ENCODE results near the gene GAS1. TPM values are rescaled to one million over a fixed set of nuclear protein-coding genes. Genes with fewer than 3 reads are reported as not detected.

Gene GAS1
- total RNA-seq, 1 donor from 2014 or later: 91.5 TPM

DNA sequence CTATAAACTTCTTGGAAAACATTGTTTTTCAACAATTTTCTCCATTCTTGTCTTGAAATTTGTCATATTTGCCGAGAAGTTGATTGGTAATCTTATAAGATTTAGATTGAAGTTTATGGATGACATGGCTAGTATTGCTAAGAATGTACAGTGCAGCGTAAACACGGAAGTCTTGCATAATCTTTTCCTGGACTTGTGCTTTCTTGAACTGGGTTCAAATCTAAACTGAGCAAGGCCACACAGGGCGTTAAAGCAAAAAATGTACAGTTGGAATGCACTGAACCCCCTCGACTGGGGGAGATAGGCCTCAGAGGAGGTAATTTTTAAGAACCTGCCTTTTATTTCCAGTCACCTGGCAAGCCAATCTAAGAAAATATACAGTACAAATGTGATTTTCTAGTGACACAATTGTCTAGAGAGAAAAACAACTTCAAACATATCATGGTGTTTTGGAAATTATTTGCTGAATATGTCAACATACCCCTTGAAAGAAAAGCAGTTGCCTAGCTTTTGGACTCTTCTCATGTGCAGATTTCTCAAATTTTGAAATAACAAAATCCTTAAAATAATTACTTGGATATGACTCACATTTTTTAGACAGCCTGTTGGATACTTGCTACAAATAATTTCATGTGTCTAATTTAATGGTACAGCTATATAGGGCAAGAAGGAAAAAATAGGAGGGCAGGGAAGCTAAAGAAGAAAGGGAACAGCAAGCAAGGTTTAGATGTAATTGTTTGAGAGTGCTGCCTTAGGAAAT, 18.5 kb upstream of the GAS1 start:
- DNase-seq (ENCODE audit: low spot score): no peak

DNA sequence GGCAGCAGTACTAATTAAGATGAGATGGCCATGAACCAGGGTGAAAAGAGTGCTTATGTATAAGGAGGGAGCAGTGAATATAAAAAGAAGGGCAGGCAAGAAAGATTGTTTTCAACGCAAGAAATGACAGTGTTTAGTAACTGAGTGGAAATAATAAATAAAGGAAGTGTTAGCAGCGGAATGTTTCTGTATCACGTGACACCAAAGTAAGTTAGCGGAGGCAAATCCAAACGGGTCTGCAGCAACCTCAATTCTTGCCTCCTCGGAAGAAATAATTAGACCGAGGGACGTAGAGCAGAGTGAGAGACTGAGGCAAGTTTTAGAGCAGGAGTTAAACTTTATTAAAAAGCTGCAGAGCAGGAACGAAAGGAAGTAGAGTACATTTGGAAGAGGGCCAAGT, 15.4 kb upstream of the GAS1 start:
- no peak for DNase-seq (ENCODE audit: low spot score)

DNA sequence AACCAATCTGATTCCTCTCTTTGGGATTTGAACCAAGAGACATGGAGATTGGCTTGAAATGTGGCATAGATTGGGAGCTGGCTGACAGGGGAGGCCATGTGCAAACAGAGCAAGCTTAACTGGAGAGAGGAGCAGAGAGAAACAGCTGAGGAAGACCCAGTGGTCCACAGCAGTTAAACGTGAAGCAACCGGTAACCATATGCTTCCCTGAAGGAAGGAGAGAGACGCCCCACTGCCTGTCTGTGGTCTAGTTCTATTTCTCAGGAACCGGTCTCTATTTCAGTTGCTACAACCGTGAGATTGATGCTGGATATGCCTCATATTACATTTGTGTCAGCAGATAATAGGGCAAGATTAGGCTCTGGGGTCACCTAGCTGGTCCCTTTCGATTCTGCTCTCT, 13.6 kb upstream of the GAS1 start:
- no peak for DNase-seq (ENCODE audit: low spot score)

DNA sequence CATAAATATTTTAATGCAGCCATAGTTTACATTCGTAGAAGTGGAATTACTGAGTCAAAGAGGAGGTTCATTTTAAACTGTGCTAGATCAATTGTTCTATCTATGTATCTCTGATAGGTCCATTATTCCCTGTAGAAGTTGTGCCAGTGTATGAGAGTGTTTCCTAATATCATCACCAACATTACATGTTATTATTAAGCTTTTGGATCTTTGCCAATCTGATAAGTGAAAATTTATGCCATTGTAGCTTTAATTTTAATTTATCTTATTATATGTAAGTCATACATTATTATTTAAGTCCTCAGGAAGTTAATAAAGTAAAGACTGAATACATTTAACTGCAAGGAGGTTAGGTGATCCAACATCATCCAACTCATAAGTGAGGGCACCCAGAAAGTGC, 10.9 kb upstream of the GAS1 start:
- no peak for DNase-seq (ENCODE audit: low spot score)

DNA sequence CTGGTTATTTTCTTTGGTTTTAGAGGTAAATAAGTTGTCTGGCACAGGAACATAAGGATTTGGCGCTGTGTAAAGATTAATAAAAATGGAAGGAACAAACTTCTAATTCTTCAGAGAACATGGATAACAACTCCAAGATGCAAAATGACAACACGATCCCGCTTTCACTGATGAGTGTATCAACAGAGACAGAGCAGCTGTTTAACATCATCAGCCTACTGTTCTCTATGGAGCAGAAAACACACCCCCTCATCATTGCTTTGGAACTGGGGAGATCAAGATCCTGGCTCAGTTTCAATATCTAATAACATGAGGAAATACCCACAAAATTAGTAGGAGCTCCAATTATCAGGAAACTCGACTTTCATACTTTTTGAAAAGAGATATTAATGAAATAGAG, 8.3 kb upstream of the GAS1 start:
- no peak for DNase-seq (ENCODE audit: low spot score)

DNA sequence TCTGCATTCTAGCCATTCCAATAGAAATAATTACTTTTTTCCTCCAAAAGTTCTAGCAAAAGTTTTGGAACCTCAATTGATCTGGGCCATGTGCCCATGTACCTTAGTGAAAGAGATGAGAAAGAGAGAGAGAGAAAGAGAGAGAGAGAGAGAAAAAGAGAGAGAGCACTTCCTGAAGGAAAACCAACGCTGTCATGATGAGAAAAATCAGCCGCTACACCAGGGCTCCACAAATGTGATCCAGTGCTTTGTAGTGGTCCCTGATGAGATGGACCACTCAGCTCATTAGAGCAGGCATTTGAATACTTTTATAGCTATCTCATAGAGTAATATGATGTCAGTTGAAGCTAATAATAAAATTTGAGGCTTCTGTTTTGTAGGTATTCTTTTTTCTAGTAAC, 7.7 kb upstream of the GAS1 start:
- no peak for DNase-seq (ENCODE audit: low spot score)

DNA sequence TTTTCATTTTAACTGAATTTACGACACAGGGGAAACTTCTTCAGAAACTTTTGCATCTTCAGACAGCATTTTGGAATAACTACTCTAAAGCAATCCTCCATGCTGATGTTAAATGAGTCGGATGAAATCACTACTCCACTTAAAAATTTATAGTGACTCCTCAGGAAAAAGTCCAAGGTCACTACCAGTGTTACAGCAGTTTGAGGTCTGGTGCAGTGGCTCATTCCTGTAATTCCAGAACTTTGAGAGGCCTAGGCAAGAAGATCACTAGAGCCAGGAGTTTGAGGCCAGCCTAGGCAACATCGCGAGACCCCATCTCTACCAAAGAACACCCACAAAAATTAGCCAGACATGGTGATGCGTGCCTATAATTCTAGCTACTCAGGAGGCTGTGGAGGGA, 5.9 kb upstream of the GAS1 start:
- no peak for DNase-seq (ENCODE audit: low spot score)

DNA sequence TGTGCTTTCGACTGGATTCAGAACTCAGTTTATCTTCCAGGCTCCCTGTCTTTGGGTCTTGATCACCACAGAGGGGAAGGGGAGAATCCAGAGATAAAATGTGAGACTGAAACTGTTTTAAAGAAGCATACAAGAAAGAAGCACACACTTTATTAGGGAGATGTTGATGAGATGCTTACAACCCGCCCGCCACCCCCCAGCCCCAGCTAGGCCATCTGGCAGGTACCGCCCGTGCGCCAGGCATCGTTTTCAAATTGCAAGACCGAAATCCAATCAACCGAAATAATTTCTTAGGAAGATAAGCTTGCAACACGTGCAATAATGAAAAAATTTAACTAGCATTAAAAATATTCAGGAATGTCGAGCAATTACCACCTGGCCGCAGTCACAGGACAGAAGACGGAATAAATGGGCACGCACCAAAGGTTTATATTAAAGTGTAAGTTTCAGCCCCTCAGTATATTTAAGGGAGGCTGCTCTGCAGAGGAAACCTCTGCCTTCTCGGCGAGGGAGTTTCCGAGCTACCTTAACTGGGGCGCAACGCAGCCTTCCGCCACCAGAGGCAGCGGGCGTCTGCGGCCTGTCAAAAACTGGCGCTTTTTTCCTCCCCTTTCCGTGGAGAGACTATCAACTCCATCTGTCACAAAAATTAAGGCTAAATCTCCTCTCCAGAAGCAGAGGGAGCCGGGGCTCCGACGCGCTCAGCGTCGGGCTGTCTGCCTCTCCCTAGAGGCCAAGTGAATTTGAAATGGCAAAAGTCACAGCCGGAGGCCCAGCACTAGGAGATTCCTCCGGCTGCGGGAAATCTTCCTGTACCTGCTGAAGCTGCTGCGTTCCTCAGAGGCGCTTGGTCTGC, 996 bp upstream of the GAS1 start:
- no peak for DNase-seq (ENCODE audit: low spot score)

DNA sequence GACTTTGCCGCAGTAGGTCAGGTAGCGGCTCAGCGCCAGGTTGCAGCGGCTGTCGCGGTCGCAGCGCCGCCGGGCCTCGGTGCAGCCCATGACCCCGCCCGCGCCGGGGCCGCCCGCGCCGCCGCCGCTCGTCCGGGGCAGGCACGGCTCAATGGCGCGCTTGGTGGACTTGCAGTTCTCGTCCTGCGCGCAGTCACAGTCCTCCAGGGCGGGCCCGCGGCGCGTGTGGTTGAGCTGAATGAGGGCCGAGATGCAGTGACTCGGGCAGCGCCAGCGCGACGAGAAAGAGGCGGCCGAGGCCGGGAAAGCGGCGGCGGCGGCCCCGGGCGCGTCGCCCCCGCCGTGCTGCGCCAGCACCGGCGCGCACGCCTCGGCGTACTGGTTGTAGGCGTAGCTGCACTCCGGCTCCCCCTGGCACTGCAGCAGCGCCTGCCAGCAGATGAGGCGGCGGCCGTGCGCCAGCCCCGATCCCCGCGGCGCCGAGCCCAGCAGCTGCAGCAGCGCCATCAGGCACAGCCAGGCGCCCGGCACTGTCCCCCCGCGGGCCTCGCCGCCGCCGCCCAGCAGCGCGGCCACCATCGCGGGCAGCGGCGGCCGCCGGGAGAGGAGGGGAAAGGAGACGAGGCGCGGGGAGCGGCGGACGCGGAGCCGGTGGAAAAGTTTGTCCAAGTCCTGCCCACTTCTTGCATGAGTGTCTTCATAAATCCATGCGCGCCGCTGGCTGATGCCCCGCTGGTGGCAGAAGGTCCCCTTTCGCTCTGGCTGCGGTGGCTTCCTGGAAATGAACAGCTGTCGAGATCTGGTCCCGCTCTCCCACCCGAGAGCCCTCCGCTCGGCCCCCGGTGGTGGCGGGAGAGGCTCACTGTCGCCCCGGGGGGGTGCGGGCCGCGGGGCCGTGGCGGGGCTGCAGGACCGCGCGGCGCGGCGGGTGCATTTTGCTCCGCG, 833 bp downstream of the GAS1 start:
- no peak for DNase-seq (ENCODE audit: low spot score)

DNA sequence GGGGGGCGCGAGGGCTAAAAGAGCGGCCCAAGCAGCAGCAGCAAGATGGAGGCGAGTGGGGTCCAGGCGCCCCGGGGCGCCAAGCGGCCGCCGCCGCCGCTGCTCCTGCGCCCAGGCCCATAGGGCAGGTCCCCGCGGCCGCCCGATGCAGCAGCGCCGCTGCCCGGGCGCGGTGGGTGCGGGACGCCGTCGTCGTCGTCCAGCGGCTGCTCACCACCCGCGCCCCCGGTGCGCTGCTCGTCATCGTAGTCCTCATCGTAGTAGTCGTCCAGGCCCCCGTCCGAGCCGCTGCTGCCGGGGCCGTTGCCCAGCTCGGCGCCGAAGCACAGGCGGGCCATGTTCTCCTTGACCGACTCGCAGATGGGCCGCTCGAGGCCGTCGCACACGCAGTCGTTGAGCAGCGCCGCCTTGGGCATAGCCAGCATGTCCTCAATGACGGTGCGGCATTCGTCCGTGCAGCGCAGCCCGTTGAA, 1.5 kb downstream of the GAS1 start:
- no peak for DNase-seq (ENCODE audit: low spot score)

DNA sequence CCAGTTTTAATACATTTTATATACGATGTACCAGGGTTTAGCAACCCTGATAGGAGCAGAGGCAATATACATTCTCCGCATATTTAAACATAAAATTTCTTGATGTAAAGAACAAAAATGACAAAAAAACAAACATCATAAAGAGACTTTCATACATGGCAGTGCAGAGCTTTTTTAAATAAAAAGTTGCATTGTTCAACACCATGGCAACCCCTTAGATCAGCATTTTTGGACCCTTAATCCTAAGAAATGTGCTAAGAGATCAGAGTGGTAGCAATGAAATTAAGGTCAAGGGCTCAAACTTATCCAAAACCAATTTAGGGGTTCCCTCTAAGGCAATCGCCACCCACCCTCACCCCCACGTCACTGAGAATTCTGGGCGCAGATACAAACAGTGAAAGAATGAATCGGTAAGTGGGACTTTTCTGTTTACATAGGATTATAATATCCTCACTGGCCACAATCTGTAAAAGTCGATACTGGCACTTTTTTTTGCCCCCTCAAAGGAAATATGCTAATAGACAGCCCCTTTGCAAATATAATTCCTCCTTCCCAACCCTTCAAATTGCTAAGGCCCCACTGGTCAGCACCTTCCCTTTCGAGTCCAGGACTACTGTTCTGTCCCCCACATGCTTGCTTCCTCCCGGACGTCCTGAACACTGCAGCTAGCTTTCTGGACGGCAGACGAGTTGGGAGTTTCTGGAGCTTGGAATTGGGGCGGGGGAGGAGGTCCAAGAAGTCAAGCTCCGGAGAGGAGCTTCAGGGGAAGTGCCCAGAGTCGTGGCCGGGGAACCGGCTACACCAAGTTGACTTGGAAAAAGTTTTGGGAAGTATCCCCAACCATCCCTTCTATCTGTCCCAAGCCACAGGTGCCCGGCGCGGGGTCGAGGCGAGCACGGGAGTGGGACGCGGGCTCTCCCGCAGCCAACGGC, 2.2 kb downstream of the GAS1 start:
- no peak for DNase-seq (ENCODE audit: low spot score)

DNA sequence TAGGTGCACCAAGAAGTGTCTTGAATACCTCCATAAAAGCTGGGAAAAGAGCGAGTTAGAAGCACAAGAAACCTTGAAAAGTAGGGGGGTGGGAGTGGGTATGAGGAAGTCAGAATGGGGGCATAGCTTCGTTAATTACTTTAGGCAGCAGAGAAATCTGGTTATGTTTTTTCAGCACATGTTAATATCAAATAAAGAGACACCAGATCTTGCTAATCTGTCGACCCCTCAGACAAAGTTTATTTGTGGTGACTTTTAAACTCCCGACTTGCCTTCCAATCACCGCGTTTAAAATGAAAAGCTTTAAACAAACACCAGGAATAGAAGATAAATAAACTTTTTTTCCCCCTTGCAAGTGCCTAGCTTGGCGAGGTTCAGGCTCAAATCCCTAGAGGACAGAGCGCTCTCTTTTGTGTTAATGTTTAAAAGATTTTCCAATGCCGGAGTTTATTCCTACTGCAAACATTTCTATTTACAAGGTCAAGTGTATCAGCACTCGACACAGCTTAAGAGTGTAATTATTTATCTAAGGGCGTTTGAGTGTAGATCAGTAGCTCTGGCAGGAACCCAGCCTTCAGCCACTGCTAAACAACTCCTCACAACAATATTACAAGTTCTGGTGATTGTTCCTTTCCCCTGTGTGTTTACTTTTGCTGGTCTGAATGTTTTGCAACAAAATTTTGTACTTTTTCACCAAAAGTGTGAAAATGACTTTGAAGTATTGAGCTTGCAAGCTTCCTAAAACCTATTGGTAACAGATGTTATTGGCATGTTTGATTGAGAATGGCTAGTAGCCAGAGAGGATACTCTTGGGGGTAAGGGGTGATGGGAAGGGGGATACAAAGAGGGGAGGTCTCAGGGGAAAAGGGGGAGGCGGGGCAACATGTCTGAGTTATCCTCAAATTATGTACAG, 3.8 kb downstream of the GAS1 start:
- no peak for DNase-seq (ENCODE audit: low spot score)

DNA sequence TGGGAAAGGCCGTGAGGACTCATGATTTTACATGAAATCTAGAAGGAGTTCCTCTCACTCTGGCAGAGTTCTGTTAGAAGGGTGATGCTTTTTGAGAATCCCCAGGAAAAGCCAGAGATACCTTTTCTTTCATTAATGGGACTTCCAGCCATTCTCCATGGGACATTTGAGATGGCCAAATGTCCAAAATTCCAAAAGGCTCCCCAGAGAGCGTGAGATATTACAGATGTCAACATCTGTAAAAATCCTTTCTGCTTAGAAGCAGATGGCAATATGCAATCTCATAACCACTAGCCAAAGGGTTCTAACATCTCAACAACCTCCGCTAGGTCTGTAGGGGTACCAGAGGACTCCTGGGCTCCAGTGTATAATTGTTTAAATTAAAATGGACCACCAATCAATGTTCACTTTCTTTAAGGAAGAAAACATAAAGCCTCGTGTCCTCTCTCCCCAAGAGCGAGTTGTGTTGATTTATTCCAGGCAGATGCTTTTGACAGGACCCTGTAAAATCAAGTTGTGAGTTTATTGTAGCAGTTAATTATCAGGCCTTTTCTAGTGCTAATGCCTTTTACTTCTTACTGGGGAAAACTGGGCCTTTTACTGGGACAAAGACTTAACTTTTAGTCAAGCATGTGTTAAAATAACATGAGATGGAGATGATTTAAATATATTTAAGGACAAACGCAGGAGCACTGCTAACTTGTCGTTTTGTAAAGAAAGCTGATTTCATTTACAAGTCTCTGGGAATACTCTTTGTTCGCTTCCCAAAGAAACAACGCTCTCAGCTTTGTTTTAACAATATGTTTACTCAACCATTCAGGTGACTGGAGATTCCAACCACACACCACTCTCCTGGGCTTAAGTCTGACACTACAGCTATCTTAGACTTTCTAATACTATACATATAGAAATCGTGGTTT, 4.8 kb downstream of the GAS1 start:
- no peak for DNase-seq (ENCODE audit: low spot score)

DNA sequence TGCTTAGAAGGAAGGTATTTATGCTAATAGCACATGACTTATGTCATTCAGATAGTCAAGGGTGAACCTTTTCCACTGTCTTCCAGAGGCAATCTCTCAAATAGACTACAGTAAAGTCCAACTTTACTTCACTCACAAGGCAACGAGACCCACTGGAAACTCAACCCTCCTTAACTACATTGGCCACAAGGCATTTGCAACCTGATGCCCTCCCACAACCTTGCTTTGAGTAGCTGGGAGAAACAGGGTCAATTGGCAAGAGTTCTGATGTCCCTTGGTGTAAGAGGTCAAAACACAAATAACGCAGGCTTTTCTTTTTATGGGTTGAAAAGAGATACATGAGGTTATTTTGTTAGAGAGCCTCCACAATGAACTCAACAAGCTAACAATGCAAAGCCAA, 6.1 kb downstream of the GAS1 start:
- no peak for DNase-seq (ENCODE audit: low spot score)

DNA sequence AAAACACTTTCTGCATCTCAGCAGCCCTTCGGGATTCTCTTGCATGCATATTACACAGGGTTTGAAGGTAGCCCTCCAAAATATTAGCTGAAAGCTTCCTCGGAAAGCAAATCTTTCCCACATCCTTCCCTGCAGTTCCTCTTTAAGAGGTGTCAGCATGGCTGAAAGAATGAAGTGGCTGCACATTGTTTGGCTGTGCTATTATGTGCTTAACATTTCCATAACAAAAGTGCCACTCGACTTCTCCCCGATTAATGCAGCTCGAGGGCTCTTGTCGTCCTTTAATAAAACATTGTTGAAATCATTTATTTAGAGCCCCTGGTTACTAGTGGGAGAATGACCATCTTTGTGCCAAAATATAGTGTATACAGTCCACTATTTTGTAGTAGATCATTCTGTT, 6.5 kb downstream of the GAS1 start:
- DNase-seq (ENCODE audit: low spot score): no peak

DNA sequence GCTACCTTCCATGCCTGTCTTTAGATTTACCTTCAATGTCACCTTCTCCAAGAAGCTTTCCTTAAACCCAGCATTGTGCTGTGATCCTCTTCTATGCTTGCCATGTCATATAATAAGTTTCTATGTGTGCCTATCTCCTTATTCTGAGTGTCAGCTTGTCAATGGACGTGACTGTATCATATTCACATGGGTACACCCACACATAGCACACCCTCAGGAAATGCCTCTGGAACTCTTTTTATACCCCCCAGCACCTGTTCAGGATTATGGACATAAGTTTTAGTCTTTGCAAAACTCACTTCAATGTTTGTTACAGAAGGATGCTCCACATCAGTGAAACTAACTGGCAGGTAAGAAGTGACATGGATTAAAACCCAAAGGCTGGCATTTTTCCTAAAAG, 7.4 kb downstream of the GAS1 start:
- no peak for DNase-seq (ENCODE audit: low spot score)

DNA sequence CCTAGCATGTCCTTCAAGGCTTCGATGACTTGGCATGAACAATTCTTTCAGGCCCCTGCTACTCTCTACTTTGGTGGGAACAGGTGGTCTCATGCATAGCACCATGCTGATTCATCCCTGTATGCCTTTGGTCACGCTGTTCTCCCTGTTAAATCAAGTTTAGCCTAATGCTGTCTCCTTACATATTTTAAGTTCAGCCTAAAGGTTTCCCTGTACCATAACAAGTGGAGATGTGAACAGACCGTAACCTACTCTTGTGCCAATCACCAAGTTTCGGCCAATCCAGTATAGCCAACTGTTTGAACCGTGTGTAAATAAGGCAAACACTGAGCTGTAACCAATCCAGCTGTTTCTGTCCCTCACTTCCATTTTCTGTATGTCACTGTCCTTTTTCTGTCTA, 8.0 kb downstream of the GAS1 start:
- DNase-seq (ENCODE audit: low spot score): no peak

DNA sequence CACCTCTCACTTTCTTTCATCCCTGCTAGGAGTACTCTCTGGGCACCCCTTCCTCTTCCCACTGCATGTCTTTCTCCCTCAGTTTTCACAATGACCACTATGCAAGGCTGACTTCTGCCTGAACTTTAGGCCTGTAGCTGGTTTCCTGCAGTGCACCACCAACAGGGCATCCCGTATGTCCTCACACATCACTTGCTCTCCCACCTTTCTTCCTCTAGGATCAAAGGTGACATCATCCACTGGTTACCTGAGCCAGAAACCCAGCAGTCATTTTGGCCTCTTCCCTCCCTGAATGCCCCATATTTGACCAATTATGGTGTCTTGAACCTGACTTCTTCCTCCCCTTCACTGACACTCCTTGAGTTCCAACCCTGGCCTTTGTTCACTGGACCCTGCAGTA, 8.5 kb downstream of the GAS1 start:
- no peak for DNase-seq (ENCODE audit: low spot score)

Measured in mesenteric fat pad (tissue), 1 donor.